Measurements from ENCODE around the gene PID1. TPM values are rescaled to one million over a fixed set of nuclear protein-coding genes. Genes with fewer than 3 reads are reported as not detected.

Gene PID1
- total and polyA plus RNA-seq, 2 donors (not counting 1 experiment from before 2014, with no cell fraction given) = 0.10 TPM; not detected in 1

GRCh38 chr2:228986961-228987360, 284.1 kb downstream of the PID1 start:
- no peaks in the 10 kb centered on the region for H3K27me3 Mint-ChIP-seq
- H3K4me1 Mint-ChIP-seq = no peaks in the 10 kb centered on the region
- WGBS (ENCODE audit: insufficient coverage) = no CpG with 5 or more reads among the region's 1 CpG
- H3K27ac Mint-ChIP-seq = no peak overlapping the region
- Histone ChIP-seq H3K36me3 (replicated peaks in 1 of 2; ENCODE audit: control extremely low read depth in 1 of 2, control insufficient read depth in 1 of 2, extremely low read depth in 1 of 2, insufficient read depth in 2 of 2, low read length in 1 of 2) (no peaks in the 10 kb centered on the region), H3K9ac (ENCODE audit: low read length) (no peak overlapping the region), H3K9me3 (ENCODE audit: control extremely low read depth in 1 of 3, control insufficient read depth in 2 of 3, insufficient read depth in 1 of 3, low read length in 2 of 3) (peaks cover 0 to 9% (median 0%) of the 10 kb centered on the region in 3 donors), H4K20me1 (ENCODE audit: control insufficient read depth, insufficient read depth, low read length, poor library complexity, severe bottlenecking) (no peaks in the 10 kb centered on the region), H3K4me2 (replicated peaks; ENCODE audit: low read depth, low read length, poor library complexity, severe bottlenecking) (no peak overlapping the region), H3K4me1 (ENCODE audit: control insufficient read depth in 2 of 2, insufficient read depth in 2 of 2, low read length in 2 of 2) (no peaks in the 10 kb centered on the region), H3K27me3 (replicated peaks in 1 of 4; ENCODE audit: control extremely low read depth in 1 of 4, control insufficient read depth in 3 of 4, insufficient read depth in 4 of 4, low read length in 3 of 4) (no peaks in the 10 kb centered on the region), H2AFZ (ENCODE audit: insufficient read depth, low read depth, low read length, poor library complexity, severe bottlenecking) (no peak overlapping the region), H3K4me3 (ENCODE audit: control extremely low read depth in 1 of 5, extremely low read depth in 1 of 5, insufficient read depth in 1 of 5, low read depth in 2 of 5, low read length in 4 of 5) (no peak overlapping the region), H3K27ac (ENCODE audit: low read length in 2 of 2) (no peak overlapping the region), H3K79me2 (ENCODE audit: control insufficient read depth, insufficient read depth, low read length) (no peaks in the 10 kb centered on the region)
- POLR2A ChIA-PET = no interaction called here
- no peaks in the 10 kb centered on the region for H3K9me3 Mint-ChIP-seq (ENCODE audit: insufficient read depth)
- no peak overlapping the region for H3K4me3 Mint-ChIP-seq
- CTCF ChIA-PET = no interaction called here
- ATAC-seq (ENCODE audit: low read depth) (no peak), DNase-seq (no peak)
- intact Hi-C loops (cut with micrococcal nuclease) = no loop called here
- TF ChIP-seq EZH2 (IDR thresholded peaks at IDR 0.05; ENCODE audit: borderline replicate concordance, insufficient read depth, low read depth, low read length, poor library complexity, severe bottlenecking) (no peak), CTCF (IDR thresholded peaks at IDR 0.05) (no peak)

GRCh38 chr2:228983700-228984099, 287.4 kb downstream of the PID1 start:
- TF ChIP-seq CTCF (IDR thresholded peaks at IDR 0.05) (no peak), EZH2 (IDR thresholded peaks at IDR 0.05; ENCODE audit: borderline replicate concordance, insufficient read depth, low read depth, low read length, poor library complexity, severe bottlenecking) (no peak)
- Mint-ChIP-seq H3K4me1 (no peaks in the 10 kb centered on the region), H3K9me3 (ENCODE audit: insufficient read depth) (peaks cover 7% of the 10 kb centered on the region), H3K4me3 (no peak overlapping the region), H3K27me3 (no peaks in the 10 kb centered on the region), H3K27ac (no peak overlapping the region)
- no CpG with 5 or more reads among the region's 4 CpGs for WGBS (ENCODE audit: insufficient coverage)
- DNase-seq = no peak
- peaks cover 0 to 1% (median 0%) of the 10 kb centered on the region in 3 donors for H3K9me3 ChIP-seq (ENCODE audit: control extremely low read depth in 1 of 3, control insufficient read depth in 2 of 3, insufficient read depth in 1 of 3, low read length in 2 of 3)
- no peak overlapping the region for H3K4me2 ChIP-seq (replicated peaks; ENCODE audit: low read depth, low read length, poor library complexity, severe bottlenecking)
- H2AFZ ChIP-seq (ENCODE audit: insufficient read depth, low read depth, low read length, poor library complexity, severe bottlenecking) = no peak overlapping the region
- no peaks in the 10 kb centered on the region for H3K4me1 ChIP-seq (ENCODE audit: control insufficient read depth in 2 of 2, insufficient read depth in 2 of 2, low read length in 2 of 2)
- ATAC-seq (ENCODE audit: low read depth) = no peak
- no peak overlapping the region for H3K4me3 ChIP-seq (ENCODE audit: control extremely low read depth in 1 of 5, extremely low read depth in 1 of 5, insufficient read depth in 1 of 5, low read depth in 2 of 5, low read length in 4 of 5)
- no peak overlapping the region for H3K27ac ChIP-seq (ENCODE audit: low read length in 2 of 2)
- no peaks in the 10 kb centered on the region for H3K36me3 ChIP-seq (replicated peaks in 1 of 2; ENCODE audit: control extremely low read depth in 1 of 2, control insufficient read depth in 1 of 2, extremely low read depth in 1 of 2, insufficient read depth in 2 of 2, low read length in 1 of 2)
- ChIA-PET POLR2A (no interaction called here), CTCF (no interaction called here)
- H4K20me1 ChIP-seq (ENCODE audit: control insufficient read depth, insufficient read depth, low read length, poor library complexity, severe bottlenecking) = no peaks in the 10 kb centered on the region
- no peaks in the 10 kb centered on the region for H3K79me2 ChIP-seq (ENCODE audit: control insufficient read depth, insufficient read depth, low read length)
- H3K9ac ChIP-seq (ENCODE audit: low read length) = no peak overlapping the region
- intact Hi-C loops (cut with micrococcal nuclease) = no loop called here
- no peaks in the 10 kb centered on the region for H3K27me3 ChIP-seq (replicated peaks in 1 of 4; ENCODE audit: control extremely low read depth in 1 of 4, control insufficient read depth in 3 of 4, insufficient read depth in 4 of 4, low read length in 3 of 4)
